K562 (cell line): ENCODE measurements around the gene NTF4.
"Not testable (repeated sequence)": the region's sequence is repeated elsewhere in the genome, so short reads cannot be mapped to it uniquely, and the experiment has no call there.

ENCODE experiments used
- GTF2F1 ChIP-seq: IDR thresholded peaks from 2 replicates; pipeline ENCODE4 v1.6.1; 2011; ENCODE audit warnings: low read depth, low read length, improper control_type of control experiment
- YY1 ChIP-seq, 3 experiments: IDR thresholded peaks; 2 replicates each; pipeline ENCODE4 v1.6.1; 2011; ENCODE audit warnings: low read length in 2 of 3, mild to moderate bottlenecking in 2 of 3, moderate library complexity in 2 of 3, borderline replicate concordance in 1 of 3, control low read depth in 1 of 3, low read depth in 1 of 3; ENCODE audit not compliant: insufficient read depth in 3 of 3, insufficient replicate concordance in 2 of 3, control insufficient read depth in 1 of 3, insufficient read length in 1 of 3; ENCODE audit errors: extremely low read depth in 1 of 3
- ZZZ3 ChIP-seq: fragments of 450-650 bp; IDR thresholded peaks from 2 replicates; pipeline ENCODE4 v1.6.1; 2016; ENCODE audit warnings: antibody characterized with exemption, mild to moderate bottlenecking, moderate library complexity

- not testable (repeated sequence) for TF ChIP-seq GTF2F1; YY1 (IDR thresholded peaks at IDR 0.05; ENCODE audit: borderline replicate concordance in 1 of 3, control insufficient read depth in 1 of 3, extremely low read depth in 1 of 3, insufficient read depth in 3 of 3, insufficient read length in 1 of 3, insufficient replicate concordance in 2 of 3, low read depth in 1 of 3, low read length in 2 of 3); ZZZ3
These were observed 40.4 kb downstream of the NTF4 start, which contains the start of gene CGB3 for GRCh38 chr19:49024233-49024632.
